DLD1 (cell line): ENCODE measurements around the gene DPP4.

Source experiments
- in situ Hi-C: cut with HindIII; loops from 2 replicates; pipeline ENCODE4 v1.10.0; 2017; ENCODE audit warnings: low sequenced_read_pairs

Gene DPP4

DNA sequence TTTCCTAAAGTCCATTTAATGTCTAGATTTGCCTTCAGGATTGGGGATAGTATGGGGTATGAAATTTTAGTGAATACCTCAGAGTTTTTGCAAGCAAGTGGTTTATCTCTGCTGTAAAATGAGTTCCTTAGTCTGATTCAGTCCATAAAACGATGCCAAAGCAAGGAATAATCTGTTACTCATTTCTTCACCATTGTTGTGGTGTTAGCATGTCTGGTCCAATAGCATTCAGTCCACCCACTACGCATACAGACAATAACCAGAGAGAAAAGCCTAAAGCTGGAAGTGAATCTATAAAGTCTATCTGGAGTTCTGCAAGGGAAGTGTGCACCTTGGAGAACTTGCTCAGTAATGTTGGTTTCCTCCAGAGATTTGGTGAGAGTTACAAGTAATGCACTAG, 12.9 kb upstream of the DPP4 start:
- in situ Hi-C loops, result no loop called here

DNA sequence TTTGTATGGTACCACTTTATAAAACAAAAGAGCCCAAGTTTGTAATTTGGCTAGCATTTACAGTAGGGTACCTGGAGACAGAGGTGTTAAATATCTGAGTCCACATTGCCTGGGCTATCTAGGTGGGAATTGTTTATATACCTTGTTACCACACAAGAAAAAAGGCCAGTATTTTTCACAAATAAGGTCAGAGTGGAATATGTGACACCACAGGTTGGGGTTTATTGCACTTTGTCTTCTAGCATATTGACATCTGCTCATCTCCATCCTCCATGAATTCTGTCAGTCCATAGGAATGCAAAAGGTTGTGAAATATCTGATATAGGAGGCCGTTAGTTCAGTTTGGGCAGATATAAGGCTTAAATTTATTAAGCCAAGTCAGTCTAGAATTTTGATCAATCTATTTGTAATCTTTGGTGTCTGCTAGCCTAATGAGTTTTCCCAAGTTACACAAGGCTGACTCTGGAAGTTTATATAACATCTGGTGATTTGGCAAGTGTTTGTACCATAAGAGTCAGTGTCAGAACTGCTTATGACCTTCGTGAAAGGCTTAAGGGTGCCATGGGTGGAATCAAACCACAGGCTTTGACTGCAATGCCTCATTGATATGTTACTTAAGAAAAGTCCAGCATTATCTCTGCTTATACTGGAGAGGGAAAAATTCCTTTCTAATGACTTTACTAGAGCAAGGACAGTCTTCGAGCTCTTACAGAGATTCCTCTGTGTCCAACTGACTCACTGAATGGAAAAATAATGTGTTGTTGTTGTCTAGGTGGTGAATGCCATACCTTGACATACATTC, 11.3 kb upstream of the DPP4 start:
- in situ Hi-C loops, result no loop called here

GRCh38 chr2:162084536-162084935, 10.5 kb upstream of the DPP4 start:
- in situ Hi-C loops, result no loop called here

DNA sequence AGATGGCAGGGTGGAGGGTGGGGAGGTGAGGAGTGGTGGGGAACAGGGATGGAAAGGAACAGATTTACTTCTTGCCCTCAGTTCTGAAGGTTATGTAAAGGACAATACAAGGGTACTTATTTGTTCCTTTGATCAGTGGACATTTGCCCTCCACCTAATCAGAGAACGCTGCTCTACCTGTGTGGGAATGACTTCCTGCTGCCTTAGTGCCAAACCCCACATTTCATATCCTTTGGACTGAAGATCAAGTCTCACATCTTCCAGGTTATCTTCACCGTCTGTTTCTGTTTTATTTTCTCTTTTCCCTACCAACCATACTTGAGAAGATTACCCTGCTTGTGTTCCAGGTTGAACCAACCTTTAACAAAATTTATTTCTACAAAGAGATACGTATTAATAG, 8.7 kb upstream of the DPP4 start:
- in situ Hi-C loops, result no loop called here

- in situ Hi-C loops, result no loop called here
Observed at GRCh38 chr2:162082036-162082435, 8.0 kb upstream of the DPP4 start.

DNA sequence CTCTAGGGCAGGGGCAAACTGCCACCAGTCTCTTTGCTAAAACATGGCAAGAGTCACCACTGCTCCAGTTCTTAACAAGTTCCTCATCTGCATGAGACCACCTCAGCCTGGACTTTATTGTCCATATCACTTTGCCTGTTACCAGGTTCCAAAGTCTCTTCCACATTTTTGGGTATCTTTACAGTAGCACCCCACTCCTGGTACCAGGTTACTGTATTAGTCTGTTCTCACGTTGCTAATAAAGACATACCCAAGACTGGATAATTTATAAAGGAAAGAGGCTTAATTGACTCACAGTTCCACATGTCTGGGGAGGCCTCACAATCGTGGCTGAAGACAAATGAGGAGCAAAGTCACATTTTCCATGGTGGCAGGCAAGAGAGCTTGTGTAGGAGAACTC, 5.5 kb upstream of the DPP4 start:
- in situ Hi-C loops, result no loop called here

GRCh38 chr2:162075689-162076132, 1.7 kb upstream of the DPP4 start:
- in situ Hi-C loops, result no loop called here

DNA sequence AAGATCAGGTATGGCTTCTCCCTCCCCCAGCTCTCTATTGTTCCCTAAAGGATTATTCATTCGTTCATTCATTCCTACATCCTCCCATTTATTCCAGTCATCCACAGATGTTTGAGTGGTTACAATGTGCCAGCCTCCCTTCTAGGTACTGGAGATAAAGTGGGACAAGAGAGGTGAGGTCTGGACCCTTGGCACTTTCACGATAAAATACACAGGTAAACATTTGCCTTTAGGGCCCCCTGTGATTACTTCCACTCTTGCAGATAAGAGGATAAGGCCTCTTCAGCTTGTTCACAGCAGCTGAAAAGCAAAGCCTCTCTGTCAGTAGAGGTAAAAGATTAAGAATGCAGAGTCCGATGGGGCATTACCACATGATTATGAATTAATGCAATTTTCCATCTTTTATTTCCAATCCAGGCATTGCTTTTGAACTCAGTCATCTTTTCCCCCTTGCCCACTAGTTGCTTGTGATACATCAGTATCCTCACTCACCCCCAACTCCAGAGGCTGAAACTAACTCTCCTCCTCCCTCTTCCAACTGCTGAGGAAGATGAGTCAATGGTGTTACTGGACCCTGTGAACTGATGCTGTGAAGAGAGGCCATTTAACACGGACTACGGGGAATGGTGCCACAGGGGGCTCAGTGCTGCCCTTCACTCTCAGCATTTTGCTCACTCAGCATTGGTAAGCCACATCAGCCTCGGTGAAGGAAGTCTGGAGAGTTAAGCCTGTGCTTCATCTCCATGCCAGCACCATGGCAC, 1.1 kb upstream of the DPP4 start:
- in situ Hi-C loops, result no loop called here

GRCh38 chr2:162074632-162074895, 549 bp upstream of the DPP4 start:
- in situ Hi-C loops, result no loop called here

DNA sequence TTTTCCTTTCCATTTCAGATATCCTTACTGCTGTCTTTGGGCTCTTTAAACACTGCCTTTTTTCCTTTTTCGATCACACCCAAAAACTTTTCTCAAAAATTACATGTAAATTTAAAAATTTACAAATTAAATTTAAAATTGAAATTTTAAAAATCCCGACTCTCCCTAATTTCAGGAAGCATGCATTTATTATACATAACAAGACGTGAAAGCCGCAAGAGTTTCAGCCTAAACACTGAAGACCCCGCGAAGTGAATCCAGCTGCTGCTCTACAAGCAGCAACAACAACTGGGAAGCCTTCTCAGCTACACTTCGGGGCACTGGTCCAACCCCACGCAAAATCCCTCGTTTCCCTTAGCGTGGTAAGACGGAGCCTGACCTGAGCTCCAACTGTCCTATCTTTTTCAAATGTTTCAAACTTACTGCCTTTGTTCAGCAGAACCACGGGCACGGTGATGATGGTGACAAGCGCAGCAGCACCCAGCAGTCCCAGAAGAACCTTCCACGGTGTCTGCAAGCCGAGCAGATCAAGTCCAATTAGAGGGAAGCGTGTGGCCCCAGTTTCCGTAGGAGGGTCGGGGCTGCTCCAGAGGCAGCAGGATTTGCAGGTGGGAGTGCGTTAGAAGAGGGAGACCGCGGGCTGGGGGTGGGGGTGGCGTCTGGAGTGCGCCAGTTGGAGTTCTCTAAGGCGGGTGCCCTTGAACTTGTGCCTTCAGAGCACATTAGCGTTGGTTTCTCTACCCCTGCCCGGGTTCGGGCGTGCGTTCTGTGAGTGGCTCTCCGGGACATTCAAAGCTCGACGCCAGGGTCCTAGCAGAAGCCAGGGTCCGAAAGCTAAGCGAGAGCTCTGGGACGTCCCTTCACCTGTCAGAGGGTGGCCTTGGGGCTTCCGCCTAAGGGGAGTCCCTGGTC, 783 bp downstream of the DPP4 start:
- in situ Hi-C loops, result no loop called here

DNA sequence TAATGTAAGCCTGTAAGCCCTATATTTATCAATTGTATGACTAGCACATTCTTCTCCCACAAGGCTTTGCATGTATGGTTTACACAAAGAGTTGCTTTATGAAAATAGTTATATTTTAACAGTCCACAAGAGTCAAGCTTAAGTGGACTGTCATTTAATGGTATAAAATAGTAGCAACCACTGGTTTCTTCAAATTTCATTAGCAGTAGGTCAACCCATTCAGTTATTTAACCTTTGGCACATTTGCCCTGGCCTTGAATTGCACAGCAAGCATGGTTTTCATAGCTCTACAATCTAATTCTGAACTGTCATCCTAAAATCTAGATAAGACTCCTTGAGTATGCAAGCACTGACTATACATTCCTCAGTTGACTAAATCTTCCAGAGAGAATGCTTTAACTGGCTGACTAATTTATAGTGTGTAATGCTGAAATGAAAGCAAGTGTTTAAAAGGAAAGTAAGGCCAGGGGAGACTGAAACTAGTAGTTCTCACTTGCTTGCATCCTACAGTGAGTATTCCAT, 1.8 kb downstream of the DPP4 start:
- in situ Hi-C loops, result no loop called here

DNA sequence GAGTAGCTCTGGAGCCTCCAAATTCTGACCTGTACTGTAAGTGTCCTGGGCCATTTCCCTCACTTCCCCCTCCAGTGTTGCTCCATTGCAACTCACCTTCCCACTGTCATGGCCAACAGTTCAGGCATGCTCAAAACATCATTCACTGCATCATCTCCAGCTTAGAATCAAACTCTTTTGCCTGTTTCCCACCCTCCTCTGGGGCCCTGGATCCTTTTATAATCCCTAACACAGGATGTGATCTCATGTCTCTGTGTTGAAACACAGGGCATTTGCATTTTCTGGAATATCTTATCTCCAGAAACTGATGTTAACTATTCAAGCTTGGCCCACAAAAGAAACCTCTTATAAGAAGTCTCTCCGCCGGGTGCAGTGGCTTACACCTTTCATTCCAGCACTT, 3.0 kb downstream of the DPP4 start:
- in situ Hi-C loops, result no loop called here

DNA sequence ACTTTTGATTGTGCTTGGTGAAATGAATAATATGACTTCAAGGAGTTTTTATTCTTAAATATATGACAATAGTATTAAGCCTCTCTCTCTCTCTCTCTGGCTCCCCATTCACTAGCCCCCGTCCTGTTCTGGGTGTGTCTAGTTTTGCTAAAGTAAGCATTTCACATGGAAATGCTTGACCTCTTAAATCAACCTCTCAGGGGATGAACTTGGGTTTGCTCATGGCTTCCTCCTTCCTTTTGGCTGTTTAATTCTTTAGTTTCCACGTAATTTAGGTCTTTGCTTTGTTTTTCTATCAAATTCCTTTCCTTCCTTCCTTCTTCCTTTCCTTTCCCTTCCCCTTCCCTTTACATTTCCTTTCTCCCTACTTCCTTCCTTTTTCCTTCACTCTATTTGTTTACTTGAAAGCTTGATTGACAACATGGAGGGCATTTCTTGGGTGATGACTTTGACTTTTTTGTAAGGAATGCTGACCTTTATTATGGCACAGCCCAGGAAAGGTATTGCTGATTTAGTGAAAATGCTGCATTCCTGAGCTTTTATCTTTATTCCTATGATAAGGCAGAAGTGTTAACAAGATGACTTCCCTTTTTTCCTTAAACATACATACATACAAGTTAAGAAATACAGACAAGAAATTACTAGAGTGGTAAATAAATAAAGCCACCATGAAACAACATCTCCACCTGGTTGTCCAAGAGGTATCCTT, 3.6 kb downstream of the DPP4 start:
- in situ Hi-C loops, result no loop called here

- in situ Hi-C loops, result no loop called here
Observed at GRCh38 chr2:162069267-162069903, 4.6 kb downstream of the DPP4 start.

DNA sequence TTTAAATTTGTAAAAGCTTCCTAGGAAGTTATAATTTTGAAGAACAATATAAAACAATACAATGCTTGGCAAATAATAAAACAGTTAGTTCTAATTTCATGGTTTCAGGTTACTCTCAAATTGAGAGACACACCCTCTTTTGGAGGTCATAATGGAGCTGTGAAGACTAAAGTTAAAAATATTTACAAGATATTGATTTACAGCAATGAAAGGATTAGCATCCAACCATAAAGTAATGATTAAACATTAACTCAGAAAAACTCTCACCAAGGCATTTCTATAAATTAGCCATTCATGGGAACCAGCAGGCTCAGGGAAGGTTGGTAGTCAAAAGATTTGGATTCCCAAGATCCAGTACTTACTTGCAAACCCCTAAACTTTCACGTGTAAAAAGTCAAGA, 6.4 kb downstream of the DPP4 start:
- in situ Hi-C loops, result no loop called here

GRCh38 chr2:162065767-162066166, 8.2 kb downstream of the DPP4 start:
- in situ Hi-C loops, result no loop called here

DNA sequence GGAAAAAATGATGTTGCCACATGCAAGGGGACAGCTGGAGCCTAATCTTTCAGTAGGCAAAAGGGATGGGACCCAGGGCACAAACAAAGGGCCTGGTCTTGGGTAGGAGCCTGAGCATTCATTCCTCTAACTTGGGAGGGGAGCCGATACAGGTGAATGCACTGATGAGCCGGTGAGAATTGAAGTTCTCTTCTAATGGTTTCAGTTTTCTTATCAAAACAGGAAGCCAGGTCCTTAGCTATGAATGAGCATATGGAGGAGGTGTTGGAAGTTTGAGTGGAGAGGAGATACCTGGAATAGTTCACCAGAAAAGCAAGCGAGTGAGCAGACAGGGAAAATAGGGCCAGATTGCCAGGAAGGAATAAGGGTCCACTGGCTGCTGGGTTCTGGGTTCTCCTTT, 10.1 kb downstream of the DPP4 start:
- in situ Hi-C loops, result no loop called here

GRCh38 chr2:162063281-162063680, 10.7 kb downstream of the DPP4 start:
- in situ Hi-C loops, result no loop called here

GRCh38 chr2:162062559-162062958, 11.5 kb downstream of the DPP4 start:
- in situ Hi-C loops, result no loop called here

DNA sequence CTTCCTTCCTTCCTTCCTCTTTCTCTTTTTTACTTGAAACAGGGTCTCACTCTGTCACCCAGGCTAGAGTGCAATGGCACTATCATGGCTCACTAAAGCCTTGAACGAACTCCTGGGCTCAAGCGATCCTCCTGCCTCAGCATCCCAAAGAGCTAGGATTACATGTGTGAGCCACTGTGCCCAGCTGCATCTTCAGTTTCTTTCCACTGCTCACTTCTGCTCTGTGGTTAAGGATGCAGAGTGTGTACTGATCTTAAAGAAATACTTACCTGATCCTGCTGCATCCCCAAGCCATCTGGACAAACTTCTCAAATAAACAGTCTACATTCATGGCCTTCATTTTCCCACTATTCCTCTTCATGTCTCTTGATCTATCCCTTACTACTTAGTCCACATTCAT, 13.0 kb downstream of the DPP4 start:
- in situ Hi-C loops, result no loop called here
